ENCODE results near the gene COPRS.

GRCh38 chr17:31875081-31875480 is 16.0 kb upstream of the COPRS start:
- no peak for TF ChIP-seq CTCF (IDR thresholded peaks at IDR 0.05)
- TF ChIP-seq POLR2A (IDR thresholded peaks at IDR 0.05): no peak

Data from lower leg skin (tissue), 3 donors.